Measurements from ENCODE around the gene PDGFRB.

- no peak for TF ChIP-seq CTCF (IDR thresholded peaks at IDR 0.05)
- TF ChIP-seq POLR2A (IDR thresholded peaks at IDR 0.05) = no peak
Measured at GRCh38 chr5:150069672-150070627, 85.7 kb downstream of the PDGFRB start.
